Mesenteric fat pad (tissue), 1 donor: ENCODE results near the gene FETUB. TPM values are rescaled to one million over a fixed set of nuclear protein-coding genes. Genes with fewer than 3 reads are reported as not detected.
"Not testable (repeated sequence)": the region's sequence is repeated elsewhere in the genome, so short reads cannot be mapped to it uniquely, and the experiment has no call there.

Experiments used
- DNase-seq: peaks from one replicate; pipeline ENCODE4 v3.0.0-alpha.2; 2020; ENCODE audit warnings: low spot score
- total RNA-seq: library from RNA; stranded (reverse); fragmentation: NEBNext Ultra II Directional; extraction: Animal tissue kit (Norgen Biotek cat#: 25700); gene quantifications from one replicate; pipeline ENCODE4 v1.2.1, GENCODE V29; 2021
- donor health status: DM: yes; HTN: yes; CAD: no.

Gene FETUB
- total RNA-seq, 1 donor from 2014 or later = not detected

DNA sequence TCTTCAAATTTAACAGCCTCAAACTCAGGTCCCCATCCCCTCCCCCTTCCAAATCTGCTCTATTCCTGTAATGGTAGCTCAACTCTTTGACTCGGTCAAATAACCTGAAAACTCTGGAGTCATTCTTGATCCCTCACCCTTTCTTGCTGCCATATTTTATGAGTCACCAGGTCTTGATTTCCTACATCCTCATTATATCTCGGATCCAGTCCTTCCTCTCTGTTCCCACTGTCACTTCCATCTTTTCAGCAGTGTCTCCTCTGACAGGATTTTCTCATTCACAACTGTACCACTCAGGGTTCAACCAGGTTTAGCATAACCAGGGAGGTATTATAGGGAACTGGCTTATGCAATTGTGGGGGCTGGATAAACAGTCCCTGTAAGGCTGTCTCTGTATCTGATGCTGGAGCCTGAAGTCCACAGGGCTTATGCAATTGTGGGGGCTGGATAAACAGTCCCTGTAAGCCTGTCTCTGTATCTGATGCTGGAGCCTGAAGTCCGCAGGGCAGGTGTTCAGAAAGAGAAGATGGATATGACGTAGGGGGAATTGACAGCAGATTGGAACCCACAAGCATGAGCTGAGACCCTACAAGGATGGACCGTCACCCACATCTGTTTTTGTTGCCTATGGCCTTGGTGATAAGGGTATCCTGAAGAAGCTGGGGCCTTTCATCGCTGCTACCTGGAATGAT, 9.1 kb upstream of the FETUB start:
- no peak for DNase-seq

GRCh38 chr3:186633481-186633880, 6.7 kb upstream of the FETUB start:
- DNase-seq = no peak

GRCh38 chr3:186634207-186634606, 6.0 kb upstream of the FETUB start:
- DNase-seq = not testable (repeated sequence)

- DNase-seq = no peak
These were observed 4.7 kb upstream of the FETUB start for GRCh38 chr3:186635532-186635931.

- no peak for DNase-seq
These were observed 3.7 kb upstream of the FETUB start for GRCh38 chr3:186636536-186636935.

DNA sequence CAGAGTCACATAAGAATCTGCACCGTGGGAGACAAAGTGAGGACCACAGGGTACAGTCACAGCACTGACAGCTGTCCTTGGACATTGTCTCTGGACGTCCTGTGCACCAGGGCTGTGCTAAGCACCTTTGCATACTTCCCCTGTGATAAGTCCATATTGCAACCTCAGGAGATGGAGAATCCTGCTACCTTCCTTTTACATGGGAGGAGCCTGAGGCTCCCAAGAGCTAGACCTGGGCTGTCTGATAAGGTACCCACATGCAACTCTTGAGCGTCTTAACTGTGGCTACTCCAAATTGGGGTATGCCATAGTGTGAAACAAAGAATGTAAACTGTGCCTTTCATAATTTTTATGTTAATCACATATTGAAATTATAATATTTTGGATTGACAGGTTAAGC, 2.5 kb upstream of the FETUB start:
- DNase-seq = no peak

DNA sequence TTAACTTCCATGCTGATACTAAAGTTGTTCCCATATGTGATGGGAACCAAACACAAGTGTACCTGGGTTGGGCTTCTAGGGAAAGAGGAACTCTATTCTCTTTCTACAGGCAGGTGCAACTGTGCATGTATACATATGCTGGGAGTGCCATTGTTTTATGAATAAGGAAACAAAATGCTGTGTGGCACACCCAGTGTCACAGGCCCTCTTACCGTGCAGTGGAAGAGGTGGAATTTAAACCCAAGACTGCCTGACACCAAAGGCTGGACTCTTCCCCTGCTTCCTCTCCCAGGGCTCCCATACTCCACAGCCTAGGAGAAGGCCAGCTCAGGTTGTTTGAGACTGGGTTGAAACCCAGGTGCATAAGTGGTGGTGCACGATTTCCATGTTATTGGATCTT, 1.9 kb upstream of the FETUB start:
- no peak for DNase-seq

GRCh38 chr3:186640473-186640818, 247 bp downstream of the FETUB start:
- no peak for DNase-seq

- no peak for DNase-seq
These were observed 730 bp downstream of the FETUB start for GRCh38 chr3:186640929-186641328.

DNA sequence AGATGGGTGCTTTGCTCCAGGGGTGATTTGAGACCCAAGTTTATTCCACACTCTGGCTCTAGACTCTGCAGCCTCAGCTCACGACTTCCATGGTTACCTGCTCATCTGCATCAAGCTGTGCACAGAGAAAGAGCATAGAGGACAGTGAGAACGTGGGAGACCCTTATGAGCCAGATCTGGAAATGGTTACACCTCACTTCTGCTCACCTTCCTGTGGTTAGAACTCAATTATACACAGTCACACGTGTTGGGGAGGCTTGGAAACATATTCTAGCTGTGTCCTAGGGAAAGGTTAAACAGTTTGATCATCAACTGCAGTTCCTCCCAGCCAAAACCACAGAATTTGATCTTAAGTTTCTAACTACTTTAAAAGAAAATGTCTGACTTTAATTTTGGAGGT, 1.8 kb downstream of the FETUB start:
- no peak for DNase-seq

- no peak for DNase-seq
These were observed 3.3 kb downstream of the FETUB start for GRCh38 chr3:186643493-186643892.

- DNase-seq = no peak
These were observed 4.5 kb downstream of the FETUB start for GRCh38 chr3:186644683-186645082.

GRCh38 chr3:186646106-186646505, 5.9 kb downstream of the FETUB start:
- no peak for DNase-seq

GRCh38 chr3:186646841-186647240, 6.6 kb downstream of the FETUB start:
- DNase-seq = no peak

GRCh38 chr3:186648851-186649250, 8.7 kb downstream of the FETUB start:
- DNase-seq = no peak

GRCh38 chr3:186651678-186652215, 11.5 kb downstream of the FETUB start:
- no peak for DNase-seq

DNA sequence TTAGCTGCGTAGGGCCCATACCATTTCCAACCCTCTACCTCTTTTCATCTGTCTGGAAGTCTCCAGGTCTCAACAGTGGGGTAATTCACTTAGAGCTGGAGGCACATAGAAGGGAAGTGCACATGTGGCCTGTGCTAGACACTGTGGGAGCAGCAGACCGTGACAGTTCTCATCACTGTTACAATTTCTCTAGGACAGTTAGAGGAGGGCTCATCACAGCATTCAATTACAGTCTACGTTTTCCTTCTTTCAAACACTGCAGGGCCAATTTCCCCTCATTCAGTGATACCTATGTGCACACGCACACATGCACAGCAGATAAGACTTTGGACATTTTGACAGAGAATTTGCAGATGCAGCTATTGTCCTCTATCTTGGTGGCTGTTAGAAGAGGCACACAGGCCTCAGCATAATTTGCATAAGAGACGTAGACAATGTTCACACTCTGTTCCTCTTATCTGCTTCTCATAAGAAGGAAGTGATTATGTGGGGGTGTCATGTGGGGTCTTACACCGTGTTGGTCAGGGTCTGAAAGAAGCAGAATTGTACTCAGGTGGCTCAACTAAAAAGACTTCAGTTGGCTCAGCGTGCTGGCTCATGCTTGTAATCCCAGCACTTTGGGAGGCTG, 13.0 kb downstream of the FETUB start:
- DNase-seq = no peak

DNA sequence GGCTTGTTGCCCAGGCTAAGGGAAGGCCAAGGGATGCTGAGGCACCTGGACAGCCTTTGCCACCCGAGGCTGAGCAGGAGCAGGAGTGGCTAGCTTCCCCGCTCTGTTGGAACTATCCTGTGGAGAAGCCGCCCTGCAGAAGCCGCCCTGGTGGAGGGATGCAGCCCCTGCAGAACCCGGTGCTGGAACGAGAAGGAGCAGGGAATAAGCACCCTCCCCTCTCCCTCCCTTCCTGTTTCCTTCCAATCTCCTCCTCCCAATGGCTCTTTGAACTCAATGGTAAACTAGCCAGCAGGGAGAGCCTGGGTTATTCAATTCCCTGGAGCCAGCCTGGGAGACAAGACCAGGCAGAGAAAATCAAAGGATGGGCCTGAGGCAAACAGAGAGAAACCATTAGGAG, 13.8 kb downstream of the FETUB start:
- no peak for DNase-seq

DNA sequence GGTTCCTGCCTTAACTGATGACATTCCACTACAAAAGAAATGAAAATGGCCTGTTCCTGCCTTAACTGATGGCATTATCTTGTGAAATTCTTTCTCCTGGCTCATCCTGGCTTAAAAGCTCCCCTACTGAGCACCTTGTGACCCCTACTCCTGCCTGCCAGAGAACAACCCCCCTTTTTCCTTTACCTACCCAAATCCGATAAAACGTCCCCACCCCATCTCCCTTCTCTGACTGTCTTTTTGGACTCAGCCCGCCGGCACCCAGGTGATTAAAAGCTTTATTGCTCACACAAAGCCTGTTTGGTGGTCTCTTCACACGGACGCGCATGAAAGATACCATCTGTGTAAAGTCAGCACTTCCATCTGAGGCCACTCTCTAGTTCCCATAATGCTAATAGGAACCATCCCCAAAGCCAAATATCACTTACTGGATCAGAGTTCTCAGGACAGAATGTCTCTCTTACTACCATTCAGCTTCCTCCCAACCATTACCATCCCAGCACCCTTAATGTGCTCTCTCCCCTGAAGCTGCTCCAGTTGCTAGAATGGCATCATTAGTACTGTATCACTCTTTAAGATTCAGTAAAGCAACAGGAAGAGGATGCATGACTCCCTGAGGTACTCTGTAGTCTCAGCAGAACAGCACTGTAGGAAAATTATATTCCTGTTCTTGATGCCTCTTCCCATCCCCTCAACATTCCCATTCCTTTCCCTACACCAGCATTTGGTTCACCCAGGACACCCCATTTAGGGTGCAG, 23.3 kb downstream of the FETUB start:
- DNase-seq = no peak

GRCh38 chr3:186664119-186664495, 23.9 kb downstream of the FETUB start:
- DNase-seq = no peak

DNA sequence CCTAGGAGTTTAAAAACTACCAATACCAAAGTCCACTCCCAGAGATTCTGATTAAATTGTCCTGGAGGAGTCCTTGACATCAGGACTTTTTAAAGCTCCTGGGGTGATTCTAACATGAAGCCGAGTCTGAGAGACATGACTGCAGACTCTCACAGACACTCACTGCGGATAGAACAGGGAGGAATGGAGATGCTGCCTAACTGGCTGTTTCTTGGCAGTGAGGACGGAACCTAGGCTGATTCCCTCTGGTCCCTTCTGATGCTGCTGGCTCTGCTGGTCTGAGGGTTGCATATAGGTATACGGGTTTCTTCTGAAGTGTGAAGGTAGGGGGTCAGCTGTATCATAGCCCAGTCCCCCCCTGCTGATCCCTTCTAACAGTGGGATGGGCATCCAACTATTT, 24.3 kb downstream of the FETUB start:
- no peak for DNase-seq

GRCh38 chr3:186665625-186666188, 25.5 kb downstream of the FETUB start, which contains the start of gene HRG:
HRG (plus strand) TSS chr3:186666014; CDS start chr3:186666032, 18 bp downstream.
- DNase-seq = no peak
